H9 (cell line): ENCODE measurements around the gene SLC7A9. TPM values are rescaled to one million over a fixed set of nuclear protein-coding genes. Genes with fewer than 3 reads are reported as not detected.
A peak's percentile ranks its signal among the peaks of the same experiment; 100 is the strongest.
"Not testable (repeated sequence)": the region's sequence is repeated elsewhere in the genome, so short reads cannot be mapped to it uniquely, and the experiment has no call there.

ENCODE experiments used
- DNase-seq: peaks from one replicate; pipeline ENCODE4 v3.0.0-alpha.2; 2017
- H2AFZ ChIP-seq: one replicate; pipeline ENCODE4 v1.6.1; 2013; ENCODE audit warnings: mild to moderate bottlenecking, low read length, control low read depth, moderate library complexity
- H2AK5ac ChIP-seq: 2 replicates; pipeline ENCODE4 v1.6.1; 2013; ENCODE audit warnings: low read length, control low read depth, mixed read lengths; ENCODE audit not compliant: insufficient read length
- H2BK120ac ChIP-seq: one replicate; pipeline ENCODE4 v1.6.1; 2013; ENCODE audit warnings: low read depth, mild to moderate bottlenecking, low read length, control low read depth, inconsistent platforms; ENCODE audit not compliant: poor library complexity, severe bottlenecking
- H2BK12ac ChIP-seq: 2 replicates; pipeline ENCODE4 v1.6.1; 2013; ENCODE audit warnings: low read length, control low read depth, mixed read lengths, low read depth; ENCODE audit not compliant: insufficient read length
- H2BK15ac ChIP-seq: 2 replicates; pipeline ENCODE4 v1.6.1; 2013; ENCODE audit warnings: low read depth, low read length, control low read depth
- H2BK20ac ChIP-seq: one replicate; pipeline ENCODE4 v1.6.1; 2013; ENCODE audit warnings: low read depth, mild to moderate bottlenecking, low read length, control low read depth, inconsistent platforms; ENCODE audit not compliant: poor library complexity, severe bottlenecking
- H2BK5ac ChIP-seq: 2 replicates; pipeline ENCODE4 v1.6.1; 2013; ENCODE audit warnings: low read length, control low read depth, mixed read lengths; ENCODE audit not compliant: insufficient read length
- H3K14ac ChIP-seq: 2 replicates; pipeline ENCODE4 v1.6.1; 2013; ENCODE audit warnings: low read length, control low read depth; ENCODE audit not compliant: insufficient read depth
- H3K18ac ChIP-seq: 2 replicates; pipeline ENCODE4 v1.6.1; 2013; ENCODE audit warnings: low read depth, mild to moderate bottlenecking, mixed read lengths, low read length, control low read depth; ENCODE audit not compliant: insufficient read length
- H3K23ac ChIP-seq: 2 replicates; pipeline ENCODE4 v1.6.1; 2013; ENCODE audit warnings: low read length, control low read depth, mixed read lengths, low read depth; ENCODE audit not compliant: insufficient read length
- H3K23me2 ChIP-seq: 2 replicates; pipeline ENCODE4 v1.6.1; 2013; ENCODE audit warnings: low read depth, mild to moderate bottlenecking, mixed read lengths, low read length, control low read depth; ENCODE audit not compliant: insufficient read length, poor library complexity, severe bottlenecking
- H3K27ac ChIP-seq: 2 replicates; pipeline ENCODE4 v1.5.1; 2013; ENCODE audit warnings: low read length, control low read depth, mixed read lengths, low read depth; ENCODE audit not compliant: insufficient read length
- H3K27me3 ChIP-seq: 2 replicates; pipeline ENCODE4 v1.6.1; 2013; ENCODE audit warnings: low read length, control low read depth, inconsistent platforms; ENCODE audit not compliant: insufficient read depth
- H3K4ac ChIP-seq: 2 replicates; pipeline ENCODE4 v1.6.1; 2013; ENCODE audit warnings: low read depth, mild to moderate bottlenecking, control low read depth, inconsistent platforms, low read length, moderate library complexity
- H3K4me1 ChIP-seq: 2 replicates; pipeline ENCODE4 v1.6.1; 2013; ENCODE audit warnings: low read length, control low read depth, inconsistent platforms; ENCODE audit not compliant: insufficient read depth
- H3K4me2 ChIP-seq: 2 replicates; pipeline ENCODE4 v1.6.1; 2013; ENCODE audit warnings: low read length, control low read depth, mixed read lengths; ENCODE audit not compliant: insufficient read length, insufficient read depth
- H3K56ac ChIP-seq: 2 replicates; pipeline ENCODE4 v1.6.1; 2013; ENCODE audit warnings: low read depth, mild to moderate bottlenecking, mixed read lengths, low read length, control low read depth; ENCODE audit not compliant: insufficient read length
- H3K79me1 ChIP-seq: 2 replicates; pipeline ENCODE4 v1.6.1; 2013; ENCODE audit warnings: low read depth, mild to moderate bottlenecking, moderate library complexity, low read length, control low read depth, inconsistent platforms; ENCODE audit not compliant: insufficient read depth, poor library complexity, severe bottlenecking
- H3K79me2 ChIP-seq: 2 replicates; pipeline ENCODE4 v1.6.1; 2013; ENCODE audit warnings: low read length, control low read depth, inconsistent platforms; ENCODE audit not compliant: insufficient read depth
- H3K9ac ChIP-seq: 2 replicates; pipeline ENCODE4 v1.6.1; 2013; ENCODE audit warnings: low read length, control low read depth, mixed read lengths; ENCODE audit not compliant: insufficient read length; ENCODE audit errors: extremely low read depth
- H3K9me3 ChIP-seq: one replicate; pipeline ENCODE4 v1.6.1; 2013; ENCODE audit warnings: low read depth, low read length, inconsistent platforms; ENCODE audit not compliant: control insufficient read depth
- H3T11ph ChIP-seq: one replicate; pipeline ENCODE4 v1.6.1; 2013; ENCODE audit warnings: mild to moderate bottlenecking, low read length, control low read depth, inconsistent platforms
- H4K20me1 ChIP-seq: one replicate; pipeline ENCODE4 v1.6.1; 2013; ENCODE audit not compliant: control insufficient read depth, insufficient read length, insufficient read depth
- H4K5ac ChIP-seq: 2 replicates; pipeline ENCODE4 v1.6.1; 2013; ENCODE audit warnings: low read depth, mild to moderate bottlenecking, mixed read lengths, low read length, control low read depth; ENCODE audit not compliant: insufficient read length
- H4K8ac ChIP-seq: replicated peaks from 2 replicates; pipeline ENCODE4 v1.6.1; 2013; ENCODE audit warnings: low read length, control low read depth, mixed read lengths, low read depth; ENCODE audit not compliant: insufficient read length
- H4K91ac ChIP-seq: 2 replicates; pipeline ENCODE4 v1.6.1; 2013; ENCODE audit warnings: low read depth, mild to moderate bottlenecking, moderate library complexity, mixed read lengths, low read length, control low read depth; ENCODE audit not compliant: insufficient read length
- H3K27ac Mint-ChIP-seq, 3 experiments: 2 replicates in 2 of 3; 3 replicates in 1 of 3; pipeline ENCODE4 v1.8.0; 2020 to 2021; ENCODE audit warnings: mixed read lengths in 3 of 3, mild to moderate bottlenecking in 1 of 3, moderate library complexity in 1 of 3
- H3K27me3 Mint-ChIP-seq: 2 replicates; pipeline ENCODE4 v1.8.0; 2021; ENCODE audit warnings: low read depth, mild to moderate bottlenecking, moderate library complexity, mixed read lengths
- H3K36me3 Mint-ChIP-seq, 3 experiments: 2 replicates in 2 of 3; 3 replicates in 1 of 3; pipeline ENCODE4 v1.8.0; 2020 to 2021; ENCODE audit warnings: low read depth in 3 of 3, mixed read lengths in 3 of 3; ENCODE audit not compliant: insufficient read depth in 1 of 3
- H3K4me1 Mint-ChIP-seq, 2 experiments: 2 replicates each; pipeline ENCODE4 v1.8.0; 2020; ENCODE audit warnings: mixed read lengths in 2 of 2
- H3K4me3 Mint-ChIP-seq, 2 experiments: 2 replicates in 1 of 2; 3 replicates in 1 of 2; pipeline ENCODE4 v1.8.0; 2020 to 2021; ENCODE audit warnings: mild to moderate bottlenecking in 2 of 2, mixed read lengths in 2 of 2, moderate library complexity in 1 of 2
- H3K9me3 Mint-ChIP-seq, 2 experiments: 2 replicates in 1 of 2; 3 replicates in 1 of 2; pipeline ENCODE4 v1.8.0; 2020; ENCODE audit warnings: mild to moderate bottlenecking in 2 of 2, mixed read lengths in 2 of 2, moderate library complexity in 1 of 2
- CTCF ChIP-seq: fragments of 200-600 bp; sonication (generic); conservative IDR thresholded peaks from 3 replicates; pipeline ENCODE4 v1.8.0; 2021; ENCODE audit warnings: antibody characterized with exemption, mild to moderate bottlenecking
- WGBS: extraction: QIAGEN DNeasy Blood & Tissue Kit; methylation state at CpG from one replicate; pipeline ENCODE4 v1.1.7; 2013; ENCODE audit warnings: missing lambda C conversion rate, low lambda C conversion rate, mixed read lengths; ENCODE audit not compliant: insufficient read length; ENCODE audit errors: extremely low coverage; 5-methylcytosine and 5-hydroxymethylcytosine counted together
- total RNA-seq: library from RNA; stranded (reverse); gene quantifications from 2 replicates; pipeline ENCODE4 v1.2.1, GENCODE V29; 2021

SLC7A9 gene
- total RNA-seq, 1 experiment from 2014 or later = not detected

GRCh38 chr19:32868206-32868950 lies 1.2 kb downstream of the SLC7A9 start:
- Histone ChIP-seq H4K91ac (no peak overlapping the region), H2BK12ac (no peak overlapping the region), H2AFZ (no peak overlapping the region), H3T11ph (no peak overlapping the region), H2BK120ac (no peak overlapping the region), H3K23ac (no peak overlapping the region), H3K56ac (no peak overlapping the region), H4K8ac (no peak overlapping the region), H3K14ac (peak overlapping the region; percentile 17), H2BK5ac (no peak overlapping the region), H3K4me2 (no peak overlapping the region), H3K79me2 (no peaks in the 10 kb centered on the region), H3K27me3 (no peaks in the 10 kb centered on the region), H3K4me1 (no peaks in the 10 kb centered on the region), H3K27ac (no peak overlapping the region), H3K4ac (no peak overlapping the region), H4K20me1 (no peaks in the 10 kb centered on the region), H3K23me2 (no peaks in the 10 kb centered on the region), H3K9me3 (no peaks in the 10 kb centered on the region), H3K79me1 (no peaks in the 10 kb centered on the region), H2AK5ac (no peak overlapping the region), H4K5ac (no peak overlapping the region), H2BK20ac (no peak overlapping the region), H3K9ac (no peak overlapping the region), H2BK15ac (no peak overlapping the region), H3K18ac (no peak overlapping the region)
- no peak overlapping the region; a peak in 1 of 7 replicates for H3K27ac Mint-ChIP-seq
- DNase-seq = no peak
- no peaks in the 10 kb centered on the region; a peak in 2 of 5 replicates for H3K9me3 Mint-ChIP-seq
- H3K36me3 Mint-ChIP-seq = no peaks in the 10 kb centered on the region
- no CpG with 5 or more reads among the region's 19 CpGs for WGBS
- no peaks in the 10 kb centered on the region for H3K27me3 Mint-ChIP-seq
- peaks cover 10 to 12% of the 10 kb centered on the region in 2 experiments; a peak in 3 of 4 replicates for H3K4me1 Mint-ChIP-seq
- no peak overlapping the region for H3K4me3 Mint-ChIP-seq
- no peak for TF ChIP-seq CTCF

- H3K56ac ChIP-seq, H3K79me2 ChIP-seq, H3K9me3 Mint-ChIP-seq: not testable (repeated sequence)
Measured at GRCh38 chr19:32867436-32867835, 2.1 kb downstream of the SLC7A9 start.

More at GRCh38 chr19:32867436-32867835, 2.1 kb downstream of the SLC7A9 start:
- not testable (repeated sequence) for H2BK20ac ChIP-seq, H2BK12ac ChIP-seq, H3K23ac ChIP-seq, H3K14ac ChIP-seq, H3K36me3 Mint-ChIP-seq, H3K4ac ChIP-seq, H3K9me3 ChIP-seq, H3K9ac ChIP-seq, H3T11ph ChIP-seq, H3K27me3 ChIP-seq, H2BK5ac ChIP-seq, H4K20me1 ChIP-seq, H4K8ac ChIP-seq, H3K27ac Mint-ChIP-seq, H3K4me1 ChIP-seq, H2AK5ac ChIP-seq, H3K4me2 ChIP-seq, H2BK15ac ChIP-seq, H3K18ac ChIP-seq, H3K27ac ChIP-seq, H3K4me3 Mint-ChIP-seq, H3K23me2 ChIP-seq, H2AFZ ChIP-seq, H3K4me1 Mint-ChIP-seq, H4K5ac ChIP-seq, DNase-seq, H3K79me1 ChIP-seq, H3K27me3 Mint-ChIP-seq, H2BK120ac ChIP-seq, H4K91ac ChIP-seq
- no CpG with 5 or more reads among the region's 9 CpGs for WGBS
